ENCODE results near the gene MED13L.

MED13L gene

DNA sequence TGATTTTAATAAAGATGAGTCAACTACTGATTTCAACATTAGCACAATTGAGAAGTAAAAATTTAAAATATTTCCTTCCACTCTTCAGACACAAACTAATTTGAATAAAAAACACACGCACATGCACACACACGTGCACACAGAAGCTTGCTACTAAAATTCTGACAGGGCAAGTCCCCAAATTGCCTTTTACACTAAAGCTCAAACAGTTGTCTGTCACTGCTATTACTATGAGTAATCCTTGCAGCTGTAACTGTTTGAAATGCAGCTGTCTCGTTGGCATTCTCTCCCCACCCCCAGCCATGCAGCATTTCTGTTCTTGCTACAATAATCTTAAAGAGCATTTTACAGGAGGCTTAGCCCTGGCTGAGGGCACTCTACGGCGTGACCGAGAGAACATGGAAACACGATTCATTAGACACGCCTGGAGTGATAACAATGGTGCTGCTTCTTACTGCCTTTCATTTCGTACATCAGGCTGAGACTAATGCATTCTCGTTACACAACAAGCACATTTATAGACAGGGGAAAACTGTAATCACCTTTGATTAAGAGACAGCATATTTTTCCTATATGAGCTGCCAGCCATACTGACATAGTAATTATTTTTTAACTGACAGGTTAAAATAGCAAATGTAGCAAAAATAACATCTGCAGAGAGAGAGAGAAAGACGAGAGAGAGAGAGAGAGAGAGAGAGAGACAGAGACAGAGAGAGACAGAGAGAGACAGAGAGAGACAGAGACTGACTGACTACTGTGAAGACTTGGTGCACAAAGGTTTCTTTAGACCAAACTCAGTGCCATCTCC lies 153.8 kb downstream of the MED13L start:
- peak; percentile 98 for DNase-seq

DNA sequence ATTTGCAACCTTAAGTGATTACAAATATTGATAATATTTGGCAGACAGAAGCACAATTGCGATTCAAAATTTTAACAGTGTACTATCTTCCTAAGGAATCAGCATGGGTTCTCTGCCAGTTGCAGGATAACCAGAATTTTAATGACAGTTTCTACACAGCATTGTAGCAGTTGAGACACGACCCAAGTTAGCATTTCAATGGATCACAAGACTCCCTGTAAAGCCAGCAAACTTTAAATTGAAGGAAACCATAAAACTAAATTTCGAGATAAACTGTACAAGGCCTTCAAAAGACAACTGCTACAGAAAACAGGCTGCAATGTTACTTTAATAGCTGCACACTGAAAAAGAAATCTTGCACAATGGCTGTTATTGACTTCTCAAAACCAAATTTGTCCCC lies 154.9 kb downstream of the MED13L start:
- no peak for DNase-seq

DNA sequence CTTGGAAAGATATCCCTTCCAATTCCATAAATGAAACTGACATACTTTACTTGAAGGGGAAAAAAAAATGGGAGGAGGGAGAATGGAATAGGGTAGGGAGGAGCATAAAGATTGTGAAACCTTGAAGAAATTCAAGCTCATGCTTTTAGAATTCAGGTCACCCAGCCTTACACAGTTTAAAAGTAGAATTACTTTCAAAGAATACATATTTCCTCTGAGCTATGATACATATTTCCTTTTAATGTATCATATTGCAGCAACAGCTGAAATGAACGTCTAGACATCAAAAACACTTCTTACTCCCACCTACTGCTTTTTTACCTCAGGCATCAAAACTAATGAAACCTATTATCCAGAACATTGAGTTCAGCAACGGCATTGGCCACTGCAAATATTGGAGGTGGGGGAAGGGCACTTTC lies 156.0 kb downstream of the MED13L start:
- peak; percentile 66 for DNase-seq

DNA sequence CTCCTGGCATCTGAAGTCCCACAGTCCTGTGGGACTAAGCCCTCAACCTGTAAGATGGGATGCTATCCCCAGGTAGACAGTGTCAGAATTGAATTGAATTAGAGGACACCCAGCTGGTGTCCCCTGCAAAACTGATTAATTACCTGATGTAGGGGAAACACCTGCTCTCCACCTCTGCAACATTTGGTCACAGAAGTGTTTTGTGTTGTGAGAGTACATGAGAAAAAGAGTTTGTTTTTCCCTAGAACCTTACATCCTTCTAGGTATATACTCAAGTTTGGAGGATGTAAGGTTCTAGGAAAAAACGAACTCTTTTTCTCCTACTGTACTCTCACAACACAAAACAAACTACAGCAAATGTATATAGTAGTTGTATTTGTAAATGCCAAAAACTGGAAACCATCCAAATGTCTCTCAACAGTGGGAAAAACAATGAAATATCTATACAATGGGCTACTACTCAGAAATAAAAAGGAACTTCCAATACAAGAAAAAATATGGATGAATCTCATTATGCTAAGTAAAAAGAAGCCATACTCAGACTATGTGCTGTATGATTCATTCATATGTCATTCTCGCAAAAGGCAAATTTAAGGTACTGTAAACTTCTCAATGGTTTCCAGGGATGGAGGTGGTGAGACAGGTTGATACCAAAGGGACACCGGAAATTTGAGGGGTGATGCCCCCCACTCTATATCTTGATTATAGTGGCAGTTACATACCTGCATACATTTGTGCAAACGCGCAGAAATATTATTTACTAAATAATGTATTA lies 160.7 kb downstream of the MED13L start:
- DNase-seq, result no peak

DNA sequence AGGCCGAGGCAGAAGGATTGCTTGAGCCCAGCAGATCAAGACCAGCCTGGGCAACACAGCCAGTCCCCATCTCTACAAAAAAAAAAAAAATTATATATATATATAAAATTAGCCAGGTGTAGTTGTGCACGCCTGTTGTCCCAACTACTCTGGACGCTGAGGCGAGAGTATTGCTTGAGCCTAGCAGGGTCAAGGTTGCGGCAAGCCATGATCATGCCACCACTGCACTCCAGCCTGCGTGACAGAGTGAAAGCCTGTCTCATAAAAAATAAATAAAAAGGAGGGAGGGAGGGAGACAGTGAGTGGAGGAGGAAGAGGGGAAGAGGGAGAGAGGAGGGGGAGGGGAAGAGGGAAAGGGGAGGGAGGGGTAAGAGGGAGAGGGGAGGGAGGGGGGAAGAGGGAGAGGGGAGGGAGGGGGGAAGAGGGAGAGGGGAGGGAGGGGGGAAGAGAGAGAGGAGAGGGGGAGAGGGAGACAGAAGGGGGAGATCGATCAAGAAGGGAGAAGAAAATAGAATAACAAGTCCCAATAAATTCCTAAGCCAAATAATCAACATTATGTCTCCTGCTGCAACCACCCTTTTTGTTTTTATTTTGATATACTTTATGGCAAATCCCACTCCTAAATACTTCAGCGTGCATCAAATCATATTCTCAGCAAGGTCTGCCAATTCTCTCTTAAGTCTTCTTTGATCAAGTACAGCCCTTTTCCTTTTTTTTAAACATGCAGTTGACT lies 163.9 kb downstream of the MED13L start:
- no peak for DNase-seq

DNA sequence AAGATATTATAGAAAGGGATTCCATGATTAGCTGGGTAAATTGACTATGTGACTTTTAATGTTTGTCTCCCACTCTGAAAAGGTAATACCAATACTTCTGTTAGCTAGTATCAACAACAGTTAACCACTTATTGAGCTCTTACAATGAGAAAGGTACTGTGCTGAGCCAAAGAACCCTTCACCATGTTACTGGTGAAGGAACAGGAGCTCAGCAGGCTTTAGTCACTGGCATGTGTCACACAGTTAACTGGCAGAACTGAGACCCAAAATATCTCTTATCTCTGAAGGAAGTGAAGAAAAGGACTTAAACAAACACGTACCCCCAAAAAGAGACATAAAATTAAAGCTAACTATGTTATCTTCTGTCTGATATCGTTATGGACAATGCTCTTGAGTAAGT lies 170.6 kb downstream of the MED13L start:
- DNase-seq, result no peak

DNA sequence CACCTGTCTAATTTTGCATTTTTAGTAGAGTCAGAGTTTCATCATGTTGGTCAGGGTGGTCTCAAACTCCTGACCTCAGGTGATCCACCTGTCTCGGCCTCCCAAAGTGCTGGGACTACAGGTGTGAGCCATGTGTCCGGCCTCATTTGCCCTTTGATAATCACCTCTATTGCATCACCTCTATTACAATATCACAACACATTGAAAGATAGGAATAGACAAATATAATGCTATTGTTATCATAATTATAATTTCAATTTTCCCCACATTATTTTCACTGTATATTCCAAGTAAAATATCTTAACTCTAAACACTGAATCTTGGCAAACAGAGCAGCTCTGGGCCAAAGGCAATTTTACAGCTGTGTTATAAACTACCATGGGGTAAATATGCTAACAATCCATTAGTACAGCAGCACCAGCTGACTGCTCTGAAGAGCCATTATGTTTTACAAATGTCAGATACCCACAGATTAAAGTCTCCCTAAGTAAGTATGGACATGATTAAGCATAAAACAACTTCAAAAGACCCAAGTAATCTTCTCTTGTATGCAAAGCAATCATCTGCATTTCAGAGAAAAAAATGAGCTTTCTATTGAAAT lies 173.2 kb downstream of the MED13L start:
- DNase-seq, result no peak

DNA sequence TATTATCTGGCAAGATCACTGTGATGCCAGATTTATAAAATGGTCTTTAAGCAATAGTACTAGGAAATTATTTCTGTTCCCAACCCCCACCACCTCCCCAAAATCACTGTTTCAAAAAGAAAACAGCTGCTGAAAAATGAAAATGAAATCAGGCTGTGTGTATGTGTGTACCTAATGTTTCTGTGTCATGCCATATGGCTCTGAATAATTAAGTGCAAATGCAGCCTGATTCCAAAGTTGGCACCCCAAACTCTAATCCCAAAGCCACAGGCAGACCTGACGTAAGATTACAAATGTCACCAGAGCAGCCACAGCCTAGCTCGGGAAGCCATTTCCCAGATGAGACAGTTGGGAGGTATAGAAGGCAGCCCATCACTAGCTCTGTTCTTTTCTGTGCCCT lies 175.5 kb downstream of the MED13L start:
- no peak for DNase-seq

DNA sequence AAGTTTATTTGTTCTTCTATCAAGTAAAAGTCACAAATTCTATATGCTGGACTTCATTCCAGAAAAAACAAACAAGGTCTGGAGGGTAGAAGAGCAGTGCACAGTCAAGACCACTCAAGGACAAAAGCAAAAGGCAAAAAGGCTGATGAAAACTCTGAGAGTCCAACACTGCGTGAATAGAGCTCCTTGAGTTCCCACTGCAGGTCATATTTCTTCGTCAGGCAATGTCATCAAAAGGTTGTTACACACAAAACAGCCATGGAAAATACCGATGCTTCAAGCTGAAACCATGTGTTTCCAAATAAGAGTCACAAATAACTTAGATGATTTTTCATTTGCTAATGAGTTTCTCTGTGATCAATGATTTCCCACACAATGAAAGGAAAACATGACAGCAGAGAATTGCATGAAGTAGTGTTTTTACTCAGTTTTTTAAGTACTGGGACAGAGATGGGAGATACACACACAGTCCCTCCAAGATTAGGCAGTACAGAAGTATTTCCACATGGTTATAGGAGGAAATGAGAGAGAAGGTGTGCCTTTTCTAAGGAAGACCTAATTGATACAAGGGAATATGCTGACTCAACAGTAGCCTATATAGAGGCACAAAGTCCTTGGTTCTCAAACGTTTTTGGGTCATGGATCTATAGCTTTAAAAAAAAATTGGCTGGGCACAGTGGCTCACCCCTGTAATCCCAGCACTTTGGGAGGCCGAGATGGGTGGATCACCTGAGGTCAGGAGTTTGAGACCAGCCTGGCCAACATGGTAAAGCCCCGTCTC lies 177.7 kb downstream of the MED13L start:
- peak; percentile 73 for DNase-seq

DNA sequence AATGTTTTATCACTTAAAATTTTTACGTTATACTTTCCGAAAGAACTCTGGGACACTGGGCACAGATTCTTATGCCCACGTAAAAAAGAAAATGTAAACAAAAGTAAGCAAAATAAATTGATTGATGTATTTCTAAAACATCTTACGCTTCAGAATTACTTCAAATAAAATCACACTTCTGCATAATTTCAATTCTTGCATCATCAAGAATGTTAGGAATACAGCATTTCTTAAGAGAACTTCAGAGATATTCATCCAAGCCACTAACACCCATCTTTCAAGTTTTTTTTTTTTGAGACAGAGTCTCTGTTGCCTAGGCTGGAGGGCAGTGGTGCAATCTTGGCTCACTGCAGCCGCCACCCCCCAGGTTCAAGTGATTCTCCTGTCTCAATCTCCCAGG lies 180.6 kb downstream of the MED13L start:
- DNase-seq, result no peak

DNA sequence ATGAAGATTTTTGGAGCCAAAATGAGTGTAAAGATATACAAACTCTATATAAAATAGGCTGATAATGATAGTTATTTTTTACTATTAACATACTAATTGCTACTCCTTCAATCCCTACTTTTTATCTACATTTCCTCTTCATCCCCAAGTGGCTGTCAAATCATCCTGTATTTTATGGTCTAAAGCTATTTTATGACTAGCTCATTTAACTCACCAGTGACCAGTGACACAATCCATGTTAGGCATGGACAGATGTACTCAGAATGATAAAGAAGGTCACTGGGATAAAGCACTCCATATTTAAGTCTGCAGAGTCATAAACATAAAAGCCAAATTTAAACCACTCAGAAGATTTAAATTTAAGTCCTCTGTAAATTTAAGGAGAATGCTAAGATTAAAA lies 183.0 kb downstream of the MED13L start:
- no peak for DNase-seq

DNA sequence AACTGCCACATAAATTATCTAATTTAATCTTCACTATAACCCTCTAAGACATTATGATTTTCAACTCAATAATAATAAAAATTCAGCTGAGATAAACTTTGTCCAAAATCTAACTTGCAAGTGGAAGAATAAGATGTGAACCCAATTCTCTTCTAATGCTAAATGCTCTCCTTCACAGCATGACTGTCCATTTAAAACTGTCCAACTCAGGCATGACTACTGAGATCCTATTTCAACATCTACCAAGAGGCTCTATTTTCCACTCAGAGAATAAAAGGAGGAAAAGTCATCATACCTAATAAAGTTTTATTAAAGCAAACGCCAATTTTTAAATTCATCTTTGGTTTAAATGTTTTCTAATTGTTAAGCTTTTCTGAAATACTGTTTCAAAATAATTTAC lies 183.6 kb downstream of the MED13L start:
- no peak for DNase-seq

DNA sequence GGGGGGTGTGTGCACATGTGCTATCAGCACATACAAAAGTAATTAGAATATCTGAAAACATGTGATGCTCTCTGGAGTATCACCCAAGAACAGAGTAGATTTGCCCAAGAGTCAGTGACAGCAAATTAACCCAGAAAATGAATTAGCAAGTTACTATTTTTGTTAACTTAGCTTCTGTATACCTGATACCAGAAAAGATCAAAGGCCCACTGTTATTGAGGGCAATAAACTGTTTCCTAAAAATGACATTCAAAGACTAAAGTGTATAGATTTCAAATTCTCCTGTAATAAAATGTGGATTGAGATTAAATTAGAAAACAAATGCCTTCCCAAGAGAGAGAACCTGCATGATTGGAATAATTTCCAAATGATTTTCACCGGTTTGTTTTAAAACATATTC lies 184.7 kb downstream of the MED13L start:
- no peak for DNase-seq

DNA sequence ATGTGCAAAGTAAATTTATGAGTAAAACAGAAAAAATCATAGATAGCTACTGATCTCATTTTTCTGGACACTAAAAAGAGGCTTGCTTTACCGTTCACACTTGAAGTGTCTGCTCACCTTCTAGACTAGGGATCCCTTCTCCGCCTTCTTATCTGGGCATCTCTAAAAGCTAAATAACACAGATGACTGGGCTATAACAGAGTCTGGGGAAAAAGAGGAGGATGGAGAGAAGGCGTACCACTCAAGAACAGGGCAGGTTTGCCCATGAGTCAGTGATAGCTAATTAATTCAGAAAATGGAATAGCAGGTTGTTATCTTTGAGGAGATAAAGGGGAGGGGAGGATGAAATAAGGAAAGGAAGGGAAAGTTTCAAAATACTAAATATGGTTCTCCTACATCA lies 185.3 kb downstream of the MED13L start:
- no peak for DNase-seq

DNA sequence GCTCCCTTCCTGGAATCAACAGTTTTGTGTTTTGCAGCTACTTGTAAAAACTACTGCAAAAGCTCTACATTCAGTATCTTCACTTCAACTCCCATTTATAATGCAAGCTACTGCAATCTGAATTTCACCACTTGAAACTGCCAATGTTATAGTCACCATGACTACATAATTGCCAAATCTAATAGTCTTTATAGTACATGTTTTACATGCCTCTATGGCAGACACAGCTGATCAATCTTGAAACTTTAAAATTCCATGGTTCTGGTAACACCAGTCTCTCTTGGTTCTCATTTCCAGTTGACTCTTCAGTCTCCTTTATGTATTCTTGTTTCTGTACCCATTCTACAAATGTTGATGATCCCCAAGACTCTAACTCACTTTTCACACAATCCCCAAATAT lies 185.9 kb downstream of the MED13L start:
- DNase-seq, result no peak

DNA sequence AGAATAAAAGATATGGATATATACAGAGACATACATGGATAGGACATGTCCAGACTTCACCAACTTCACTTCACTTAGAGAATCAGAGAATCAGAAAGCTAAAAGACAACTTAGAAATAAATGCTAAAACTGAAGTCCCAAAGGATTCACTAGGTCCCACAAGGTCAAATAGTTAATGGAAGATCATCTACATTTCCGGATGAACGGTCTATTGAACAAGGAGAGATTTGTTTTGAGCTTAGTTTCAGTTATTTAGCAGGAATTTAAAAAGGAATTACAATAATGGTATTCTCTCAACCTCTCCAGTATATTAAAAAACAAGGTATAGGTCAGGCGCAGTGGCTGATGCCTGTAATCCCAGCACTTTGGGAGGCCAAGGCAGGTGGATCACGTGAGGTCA lies 187.0 kb downstream of the MED13L start:
- no peak for DNase-seq

DNA sequence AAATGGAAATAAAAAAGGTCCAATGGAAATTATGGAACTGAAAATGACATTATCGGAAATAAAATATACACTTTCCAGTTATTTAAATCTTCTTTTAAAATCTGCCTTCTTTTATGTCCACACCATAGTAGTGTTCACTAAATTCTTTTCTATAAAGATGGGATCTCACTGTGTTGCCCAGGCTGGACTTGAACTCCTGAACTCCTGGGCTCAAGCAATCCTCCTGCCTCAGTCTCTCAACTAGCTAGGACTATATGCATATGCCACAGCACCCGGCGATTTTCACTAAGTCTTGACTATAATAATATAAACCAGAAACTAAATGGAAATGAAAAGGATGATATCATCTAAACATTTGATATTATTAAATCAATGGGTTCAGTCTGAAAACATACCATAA lies 188.4 kb downstream of the MED13L start:
- DNase-seq, result no peak

DNA sequence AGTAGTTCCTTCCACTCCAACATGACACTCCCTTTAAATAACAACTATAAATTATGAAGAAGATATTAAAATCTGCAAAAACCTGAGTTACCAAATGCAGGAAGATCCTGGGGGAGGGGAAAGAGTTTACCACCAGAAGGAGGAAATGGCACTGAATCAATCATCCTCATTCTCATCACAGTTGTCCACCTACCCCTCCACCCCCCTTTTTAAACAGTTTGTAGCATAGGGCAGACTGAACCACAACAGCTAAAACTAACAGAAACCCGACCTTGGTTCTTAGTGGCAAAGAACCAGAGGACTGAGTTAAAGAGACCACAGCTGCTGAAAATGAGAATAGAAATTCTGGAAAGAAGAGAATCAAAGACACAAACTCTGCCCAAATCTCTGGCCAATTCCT lies 189.5 kb downstream of the MED13L start:
- no peak for DNase-seq

DNA sequence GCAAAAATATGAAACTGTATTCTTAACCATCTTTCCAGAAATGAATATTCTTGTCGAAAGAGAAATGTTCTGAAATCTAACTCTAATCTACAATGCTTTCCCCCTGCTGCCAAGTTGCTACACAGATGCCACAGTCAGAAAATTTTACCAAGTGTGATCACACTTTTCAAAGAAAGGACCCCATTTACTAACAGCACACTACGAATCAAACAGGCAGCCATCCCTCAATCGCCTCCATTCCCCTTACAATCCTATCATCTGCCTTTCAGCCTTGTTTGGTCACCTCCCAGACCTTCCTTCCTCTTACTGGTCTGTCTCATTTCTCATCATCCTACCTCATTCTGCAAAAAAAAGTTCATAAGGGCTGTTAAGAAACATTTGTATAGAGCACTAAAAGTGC lies 190.1 kb downstream of the MED13L start:
- DNase-seq, result no peak

DNA sequence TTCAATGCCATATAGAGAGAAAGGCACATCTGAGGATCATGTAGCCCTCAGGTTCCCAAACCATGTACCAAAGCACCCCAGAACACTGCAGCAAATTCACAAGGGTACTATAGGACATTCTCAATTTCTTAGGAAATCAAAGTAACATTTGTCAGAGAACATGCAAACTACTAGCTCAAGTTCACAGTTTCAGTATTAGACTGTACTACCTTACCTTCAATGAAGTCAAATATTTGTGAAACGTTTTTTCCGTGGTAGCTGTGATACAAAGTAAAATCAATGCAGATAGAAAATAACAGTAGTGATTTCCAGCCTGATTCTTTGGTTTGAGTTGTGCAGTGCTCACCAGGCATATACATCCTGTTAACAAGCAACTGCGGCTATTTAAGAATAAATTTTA lies 197.1 kb downstream of the MED13L start:
- DNase-seq, result no peak

DNA sequence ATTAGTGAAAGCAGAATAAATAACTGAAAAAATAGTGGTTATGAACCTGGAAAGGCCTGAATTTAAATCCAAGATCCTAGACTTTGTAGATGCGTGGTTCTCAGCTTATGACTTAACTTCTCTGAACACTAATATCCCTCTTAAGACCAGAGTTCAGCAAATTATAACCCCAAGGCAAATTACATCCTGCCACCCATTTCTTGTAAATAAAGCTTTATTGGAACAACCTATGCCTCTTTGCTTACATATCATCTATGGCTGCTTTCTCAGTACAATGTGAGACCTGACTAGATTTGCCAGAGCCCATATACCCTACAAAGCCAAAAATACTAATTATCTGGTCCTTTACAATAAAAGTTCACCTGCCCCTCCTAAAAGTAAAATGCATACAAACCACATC lies 199.1 kb downstream of the MED13L start:
- no peak for DNase-seq

DNA sequence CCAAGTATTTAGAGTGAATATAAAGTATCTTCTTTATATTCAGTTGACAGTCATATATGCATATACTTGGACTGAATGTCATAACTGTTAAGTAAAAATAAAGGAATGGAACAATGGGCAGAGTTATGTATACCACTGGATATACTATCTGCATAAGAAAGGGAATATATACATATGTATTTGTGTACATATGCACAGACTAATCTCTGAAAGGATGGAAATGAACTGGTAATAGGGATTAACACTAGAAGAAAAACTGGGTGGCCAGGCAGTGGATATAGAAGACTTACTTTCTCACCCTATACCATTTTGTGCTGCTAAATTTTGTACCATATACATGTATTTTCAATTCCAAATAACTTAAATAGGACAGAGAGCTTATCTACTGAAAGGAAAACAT lies 200.1 kb downstream of the MED13L start:
- no peak for DNase-seq

DNA sequence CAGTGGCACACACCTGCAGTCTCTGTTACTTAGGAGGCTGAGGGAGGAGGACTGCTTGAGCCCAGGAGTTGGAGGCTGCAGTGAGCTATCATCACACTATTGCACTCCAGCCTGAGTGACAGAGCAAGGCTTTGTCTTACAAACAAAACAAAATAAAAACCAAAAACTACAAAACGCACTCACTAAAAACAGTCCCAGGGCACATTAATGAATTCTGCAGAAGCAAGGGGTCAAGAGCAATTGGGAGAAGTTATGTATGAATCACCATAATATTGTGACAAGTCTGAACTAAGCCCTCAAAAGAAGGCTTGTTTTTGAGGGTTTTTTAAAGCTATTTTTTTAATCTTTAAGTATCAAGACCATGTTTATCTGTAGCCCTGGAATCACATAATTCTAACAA lies 201.1 kb downstream of the MED13L start:
- DNase-seq, result no peak

Data from DMS79 (cell line).